H9 (cell line): ENCODE measurements around the gene PEG3. TPM values are rescaled to one million over a fixed set of nuclear protein-coding genes. Genes with fewer than 3 reads are reported as not detected.

Experiments
- DNase-seq: peaks from one replicate; pipeline ENCODE4 v3.0.0-alpha.2; 2017
- H2AFZ ChIP-seq: one replicate; pipeline ENCODE4 v1.6.1; 2013; ENCODE audit warnings: mild to moderate bottlenecking, low read length, control low read depth, moderate library complexity
- H2AK5ac ChIP-seq: 2 replicates; pipeline ENCODE4 v1.6.1; 2013; ENCODE audit warnings: low read length, control low read depth, mixed read lengths; ENCODE audit not compliant: insufficient read length
- H2BK120ac ChIP-seq: one replicate; pipeline ENCODE4 v1.6.1; 2013; ENCODE audit warnings: low read depth, mild to moderate bottlenecking, low read length, control low read depth, inconsistent platforms; ENCODE audit not compliant: poor library complexity, severe bottlenecking
- H2BK12ac ChIP-seq: 2 replicates; pipeline ENCODE4 v1.6.1; 2013; ENCODE audit warnings: low read length, control low read depth, mixed read lengths, low read depth; ENCODE audit not compliant: insufficient read length
- H2BK15ac ChIP-seq: 2 replicates; pipeline ENCODE4 v1.6.1; 2013; ENCODE audit warnings: low read depth, low read length, control low read depth
- H2BK20ac ChIP-seq: one replicate; pipeline ENCODE4 v1.6.1; 2013; ENCODE audit warnings: low read depth, mild to moderate bottlenecking, low read length, control low read depth, inconsistent platforms; ENCODE audit not compliant: poor library complexity, severe bottlenecking
- H2BK5ac ChIP-seq: 2 replicates; pipeline ENCODE4 v1.6.1; 2013; ENCODE audit warnings: low read length, control low read depth, mixed read lengths; ENCODE audit not compliant: insufficient read length
- H3K14ac ChIP-seq: 2 replicates; pipeline ENCODE4 v1.6.1; 2013; ENCODE audit warnings: low read length, control low read depth; ENCODE audit not compliant: insufficient read depth
- H3K18ac ChIP-seq: 2 replicates; pipeline ENCODE4 v1.6.1; 2013; ENCODE audit warnings: low read depth, mild to moderate bottlenecking, mixed read lengths, low read length, control low read depth; ENCODE audit not compliant: insufficient read length
- H3K23ac ChIP-seq: 2 replicates; pipeline ENCODE4 v1.6.1; 2013; ENCODE audit warnings: low read length, control low read depth, mixed read lengths, low read depth; ENCODE audit not compliant: insufficient read length
- H3K23me2 ChIP-seq: 2 replicates; pipeline ENCODE4 v1.6.1; 2013; ENCODE audit warnings: low read depth, mild to moderate bottlenecking, mixed read lengths, low read length, control low read depth; ENCODE audit not compliant: insufficient read length, poor library complexity, severe bottlenecking
- H3K27ac ChIP-seq: 2 replicates; pipeline ENCODE4 v1.5.1; 2013; ENCODE audit warnings: low read length, control low read depth, mixed read lengths, low read depth; ENCODE audit not compliant: insufficient read length
- H3K27me3 ChIP-seq: 2 replicates; pipeline ENCODE4 v1.6.1; 2013; ENCODE audit warnings: low read length, control low read depth, inconsistent platforms; ENCODE audit not compliant: insufficient read depth
- H3K4ac ChIP-seq: 2 replicates; pipeline ENCODE4 v1.6.1; 2013; ENCODE audit warnings: low read depth, mild to moderate bottlenecking, control low read depth, inconsistent platforms, low read length, moderate library complexity
- H3K4me1 ChIP-seq: 2 replicates; pipeline ENCODE4 v1.6.1; 2013; ENCODE audit warnings: low read length, control low read depth, inconsistent platforms; ENCODE audit not compliant: insufficient read depth
- H3K4me2 ChIP-seq: 2 replicates; pipeline ENCODE4 v1.6.1; 2013; ENCODE audit warnings: low read length, control low read depth, mixed read lengths; ENCODE audit not compliant: insufficient read length, insufficient read depth
- H3K56ac ChIP-seq: 2 replicates; pipeline ENCODE4 v1.6.1; 2013; ENCODE audit warnings: low read depth, mild to moderate bottlenecking, mixed read lengths, low read length, control low read depth; ENCODE audit not compliant: insufficient read length
- H3K79me1 ChIP-seq: 2 replicates; pipeline ENCODE4 v1.6.1; 2013; ENCODE audit warnings: low read depth, mild to moderate bottlenecking, moderate library complexity, low read length, control low read depth, inconsistent platforms; ENCODE audit not compliant: insufficient read depth, poor library complexity, severe bottlenecking
- H3K79me2 ChIP-seq: 2 replicates; pipeline ENCODE4 v1.6.1; 2013; ENCODE audit warnings: low read length, control low read depth, inconsistent platforms; ENCODE audit not compliant: insufficient read depth
- H3K9ac ChIP-seq: 2 replicates; pipeline ENCODE4 v1.6.1; 2013; ENCODE audit warnings: low read length, control low read depth, mixed read lengths; ENCODE audit not compliant: insufficient read length; ENCODE audit errors: extremely low read depth
- H3K9me3 ChIP-seq: one replicate; pipeline ENCODE4 v1.6.1; 2013; ENCODE audit warnings: low read depth, low read length, inconsistent platforms; ENCODE audit not compliant: control insufficient read depth
- H3T11ph ChIP-seq: one replicate; pipeline ENCODE4 v1.6.1; 2013; ENCODE audit warnings: mild to moderate bottlenecking, low read length, control low read depth, inconsistent platforms
- H4K20me1 ChIP-seq: one replicate; pipeline ENCODE4 v1.6.1; 2013; ENCODE audit not compliant: control insufficient read depth, insufficient read length, insufficient read depth
- H4K5ac ChIP-seq: 2 replicates; pipeline ENCODE4 v1.6.1; 2013; ENCODE audit warnings: low read depth, mild to moderate bottlenecking, mixed read lengths, low read length, control low read depth; ENCODE audit not compliant: insufficient read length
- H4K8ac ChIP-seq: replicated peaks from 2 replicates; pipeline ENCODE4 v1.6.1; 2013; ENCODE audit warnings: low read length, control low read depth, mixed read lengths, low read depth; ENCODE audit not compliant: insufficient read length
- H4K91ac ChIP-seq: 2 replicates; pipeline ENCODE4 v1.6.1; 2013; ENCODE audit warnings: low read depth, mild to moderate bottlenecking, moderate library complexity, mixed read lengths, low read length, control low read depth; ENCODE audit not compliant: insufficient read length
- H3K27ac Mint-ChIP-seq, 3 experiments: 2 replicates in 2 of 3; 3 replicates in 1 of 3; pipeline ENCODE4 v1.8.0; 2020 to 2021; ENCODE audit warnings: mixed read lengths in 3 of 3, mild to moderate bottlenecking in 1 of 3, moderate library complexity in 1 of 3
- H3K27me3 Mint-ChIP-seq: 2 replicates; pipeline ENCODE4 v1.8.0; 2021; ENCODE audit warnings: low read depth, mild to moderate bottlenecking, moderate library complexity, mixed read lengths
- H3K36me3 Mint-ChIP-seq, 3 experiments: 2 replicates in 2 of 3; 3 replicates in 1 of 3; pipeline ENCODE4 v1.8.0; 2020 to 2021; ENCODE audit warnings: low read depth in 3 of 3, mixed read lengths in 3 of 3; ENCODE audit not compliant: insufficient read depth in 1 of 3
- H3K4me1 Mint-ChIP-seq, 2 experiments: 2 replicates each; pipeline ENCODE4 v1.8.0; 2020; ENCODE audit warnings: mixed read lengths in 2 of 2
- H3K4me3 Mint-ChIP-seq, 2 experiments: 2 replicates in 1 of 2; 3 replicates in 1 of 2; pipeline ENCODE4 v1.8.0; 2020 to 2021; ENCODE audit warnings: mild to moderate bottlenecking in 2 of 2, mixed read lengths in 2 of 2, moderate library complexity in 1 of 2
- H3K9me3 Mint-ChIP-seq, 2 experiments: 2 replicates in 1 of 2; 3 replicates in 1 of 2; pipeline ENCODE4 v1.8.0; 2020; ENCODE audit warnings: mild to moderate bottlenecking in 2 of 2, mixed read lengths in 2 of 2, moderate library complexity in 1 of 2
- WGBS: extraction: QIAGEN DNeasy Blood & Tissue Kit; methylation state at CpG from one replicate; pipeline ENCODE4 v1.1.7; 2013; ENCODE audit warnings: missing lambda C conversion rate, low lambda C conversion rate, mixed read lengths; ENCODE audit not compliant: insufficient read length; ENCODE audit errors: extremely low coverage; 5-methylcytosine and 5-hydroxymethylcytosine counted together
- total RNA-seq: library from RNA; stranded (reverse); gene quantifications from 2 replicates; pipeline ENCODE4 v1.2.1, GENCODE V29; 2021
- TF ChIP-seq, protein P1 (sequence below): fragments of 200-600 bp; sonication (generic); conservative IDR thresholded peaks from 3 replicates; pipeline ENCODE4 v1.8.0; 2021; ENCODE audit warnings: antibody characterized with exemption, mild to moderate bottlenecking

Gene PEG3
- total RNA-seq, 1 experiment from 2014 or later = not detected

DNA sequence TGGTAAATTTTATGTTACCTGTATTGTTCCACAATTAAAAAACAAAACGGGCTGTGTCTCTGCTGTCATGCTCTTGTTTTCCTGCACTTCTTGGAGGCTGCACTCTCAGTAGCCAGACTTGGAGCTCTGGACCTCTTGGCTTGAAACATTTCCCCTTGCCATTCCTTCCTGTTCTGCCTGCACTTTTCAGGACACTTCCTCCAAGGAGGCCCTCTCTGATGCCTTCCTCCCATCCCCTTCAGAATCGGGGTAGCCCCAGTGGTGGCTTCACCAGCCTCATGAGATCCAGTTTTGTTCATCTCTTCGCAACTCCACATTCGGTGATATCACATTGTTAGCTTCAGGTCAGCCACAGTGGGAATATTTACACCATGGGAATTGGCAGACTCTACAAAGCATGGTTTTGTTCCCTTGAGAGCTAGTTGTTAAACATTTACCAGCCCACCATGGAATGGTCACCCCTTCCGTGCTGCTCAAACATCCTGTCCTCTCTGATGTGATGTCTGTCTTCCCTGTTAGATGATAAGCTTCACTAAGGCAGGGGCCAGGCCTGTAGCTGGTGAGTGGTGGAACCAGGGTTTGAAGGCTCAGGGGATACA is 40.2 kb upstream of the PEG3 start:
- Histone ChIP-seq H3K27me3 (no peaks in the 10 kb centered on the region), H3K79me2 (no peaks in the 10 kb centered on the region), H2BK120ac (no peak overlapping the region), H3K4ac (no peak overlapping the region), H3K18ac (no peak overlapping the region), H3K9me3 (peaks cover 86% of the 10 kb centered on the region), H3K56ac (no peak overlapping the region), H2BK15ac (no peak overlapping the region), H3K4me2 (no peak overlapping the region), H2AFZ (no peak overlapping the region), H3K27ac (no peak overlapping the region), H2BK20ac (no peak overlapping the region), H3K79me1 (no peaks in the 10 kb centered on the region), H2BK12ac (no peak overlapping the region), H3K23me2 (no peaks in the 10 kb centered on the region), H2AK5ac (no peak overlapping the region), H4K20me1 (no peaks in the 10 kb centered on the region), H4K91ac (no peak overlapping the region), H4K8ac (no peak overlapping the region), H4K5ac (no peak overlapping the region), H3K4me1 (no peaks in the 10 kb centered on the region), H3T11ph (no peak overlapping the region), H3K9ac (no peak overlapping the region), H3K23ac (no peak overlapping the region), H3K14ac (no peak overlapping the region), H2BK5ac (no peak overlapping the region)
- WGBS = no CpG with 5 or more reads among the region's 5 CpGs
- Mint-ChIP-seq H3K4me3 (no peak overlapping the region), H3K27ac (no peak overlapping the region), H3K9me3 (peaks cover 95 to 97% of the 10 kb centered on the region in 2 experiments), H3K36me3 (peaks cover 16 to 28% (median 21%) of the 10 kb centered on the region in 3 experiments; a peak in 6 of 7 replicates), H3K27me3 (no peaks in the 10 kb centered on the region; the same call in 1 of the 2 replicates), H3K4me1 (no peaks in the 10 kb centered on the region)
- DNase-seq = no peak
- TF ChIP-seq, protein P1, sequence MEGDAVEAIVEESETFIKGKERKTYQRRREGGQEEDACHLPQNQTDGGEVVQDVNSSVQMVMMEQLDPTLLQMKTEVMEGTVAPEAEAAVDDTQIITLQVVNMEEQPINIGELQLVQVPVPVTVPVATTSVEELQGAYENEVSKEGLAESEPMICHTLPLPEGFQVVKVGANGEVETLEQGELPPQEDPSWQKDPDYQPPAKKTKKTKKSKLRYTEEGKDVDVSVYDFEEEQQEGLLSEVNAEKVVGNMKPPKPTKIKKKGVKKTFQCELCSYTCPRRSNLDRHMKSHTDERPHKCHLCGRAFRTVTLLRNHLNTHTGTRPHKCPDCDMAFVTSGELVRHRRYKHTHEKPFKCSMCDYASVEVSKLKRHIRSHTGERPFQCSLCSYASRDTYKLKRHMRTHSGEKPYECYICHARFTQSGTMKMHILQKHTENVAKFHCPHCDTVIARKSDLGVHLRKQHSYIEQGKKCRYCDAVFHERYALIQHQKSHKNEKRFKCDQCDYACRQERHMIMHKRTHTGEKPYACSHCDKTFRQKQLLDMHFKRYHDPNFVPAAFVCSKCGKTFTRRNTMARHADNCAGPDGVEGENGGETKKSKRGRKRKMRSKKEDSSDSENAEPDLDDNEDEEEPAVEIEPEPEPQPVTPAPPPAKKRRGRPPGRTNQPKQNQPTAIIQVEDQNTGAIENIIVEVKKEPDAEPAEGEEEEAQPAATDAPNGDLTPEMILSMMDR = no peak
